ENCODE data around the gene OR6J1. TPM values are rescaled to one million over a fixed set of nuclear protein-coding genes. Genes with fewer than 3 reads are reported as not detected.

The OR6J1 gene
- total RNA-seq, 4 donors from 2014 or later: not detected

- no peak for DNase-seq (ENCODE audit: low spot score in 2 of 2)
- no peak overlapping the region for H3K4me3 ChIP-seq (ENCODE audit: low read depth, poor library complexity, severe bottlenecking)
- TF ChIP-seq, protein P1, sequence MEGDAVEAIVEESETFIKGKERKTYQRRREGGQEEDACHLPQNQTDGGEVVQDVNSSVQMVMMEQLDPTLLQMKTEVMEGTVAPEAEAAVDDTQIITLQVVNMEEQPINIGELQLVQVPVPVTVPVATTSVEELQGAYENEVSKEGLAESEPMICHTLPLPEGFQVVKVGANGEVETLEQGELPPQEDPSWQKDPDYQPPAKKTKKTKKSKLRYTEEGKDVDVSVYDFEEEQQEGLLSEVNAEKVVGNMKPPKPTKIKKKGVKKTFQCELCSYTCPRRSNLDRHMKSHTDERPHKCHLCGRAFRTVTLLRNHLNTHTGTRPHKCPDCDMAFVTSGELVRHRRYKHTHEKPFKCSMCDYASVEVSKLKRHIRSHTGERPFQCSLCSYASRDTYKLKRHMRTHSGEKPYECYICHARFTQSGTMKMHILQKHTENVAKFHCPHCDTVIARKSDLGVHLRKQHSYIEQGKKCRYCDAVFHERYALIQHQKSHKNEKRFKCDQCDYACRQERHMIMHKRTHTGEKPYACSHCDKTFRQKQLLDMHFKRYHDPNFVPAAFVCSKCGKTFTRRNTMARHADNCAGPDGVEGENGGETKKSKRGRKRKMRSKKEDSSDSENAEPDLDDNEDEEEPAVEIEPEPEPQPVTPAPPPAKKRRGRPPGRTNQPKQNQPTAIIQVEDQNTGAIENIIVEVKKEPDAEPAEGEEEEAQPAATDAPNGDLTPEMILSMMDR (IDR thresholded peaks at IDR 0.05): no peak
- TF ChIP-seq POLR2A (IDR thresholded peaks at IDR 0.05): no peak
- intact Hi-C loops (cut with DNase I; ENCODE audit: low total_unique reads): no loop called here
- 86 to 95% methylated on average over 2 of the region's 2 CpGs for WGBS, 2 donors
Observed at GRCh38 chr14:22601456-22601855, 42.7 kb downstream of the OR6J1 start.

GRCh38 chr14:22600027-22600426 lies 44.1 kb downstream of the OR6J1 start:
- TF ChIP-seq, protein P1 (IDR thresholded peaks at IDR 0.05): no peak
- TF ChIP-seq POLR2A (IDR thresholded peaks at IDR 0.05): no peak
- DNase-seq (ENCODE audit: low spot score in 2 of 2): no peak
- intact Hi-C loops (cut with DNase I; ENCODE audit: low total_unique reads): no loop called here
- H3K4me3 ChIP-seq (ENCODE audit: low read depth, poor library complexity, severe bottlenecking): no peak overlapping the region

GRCh38 chr14:22599349-22599748 lies 44.8 kb downstream of the OR6J1 start:
- intact Hi-C loops (cut with DNase I; ENCODE audit: low total_unique reads): no loop called here
- WGBS, 2 donors: 82 to 93% methylated on average over 3 of the region's 3 CpGs
- TF ChIP-seq, protein P1 (IDR thresholded peaks at IDR 0.05): no peak
- no peak for TF ChIP-seq POLR2A (IDR thresholded peaks at IDR 0.05)
- H3K4me3 ChIP-seq (ENCODE audit: low read depth, poor library complexity, severe bottlenecking): no peak overlapping the region
- DNase-seq (ENCODE audit: low spot score in 2 of 2): no peak

DNA sequence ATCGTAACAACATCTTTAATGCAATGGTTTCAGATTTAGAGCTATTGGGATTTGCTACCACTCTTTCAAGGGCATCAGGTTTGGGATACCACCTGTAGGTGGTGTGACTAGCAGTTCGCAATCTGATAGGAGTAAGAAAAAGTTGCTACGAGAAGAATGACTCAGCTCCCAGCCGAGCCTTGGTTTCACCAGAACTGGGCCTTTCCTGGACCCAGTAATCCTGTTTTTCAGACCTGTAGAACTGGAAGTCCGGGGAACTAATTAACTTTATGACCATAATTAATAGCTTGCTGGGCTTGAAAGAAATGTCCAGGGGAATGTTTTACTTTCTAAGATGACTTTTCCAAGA lies 45.3 kb downstream of the OR6J1 start:
- 1 to 2% methylated on average over 5 of the region's 5 CpGs for WGBS, 2 donors
- intact Hi-C loops (cut with DNase I; ENCODE audit: low total_unique reads): no loop called here
- DNase-seq (ENCODE audit: low spot score in 2 of 2): no peak
- TF ChIP-seq POLR2A (IDR thresholded peaks at IDR 0.05): no peak
- TF ChIP-seq, protein P1 (IDR thresholded peaks at IDR 0.05): no peak
- H3K4me3 ChIP-seq (ENCODE audit: low read depth, poor library complexity, severe bottlenecking): peak overlapping the region; percentile 71

DNA sequence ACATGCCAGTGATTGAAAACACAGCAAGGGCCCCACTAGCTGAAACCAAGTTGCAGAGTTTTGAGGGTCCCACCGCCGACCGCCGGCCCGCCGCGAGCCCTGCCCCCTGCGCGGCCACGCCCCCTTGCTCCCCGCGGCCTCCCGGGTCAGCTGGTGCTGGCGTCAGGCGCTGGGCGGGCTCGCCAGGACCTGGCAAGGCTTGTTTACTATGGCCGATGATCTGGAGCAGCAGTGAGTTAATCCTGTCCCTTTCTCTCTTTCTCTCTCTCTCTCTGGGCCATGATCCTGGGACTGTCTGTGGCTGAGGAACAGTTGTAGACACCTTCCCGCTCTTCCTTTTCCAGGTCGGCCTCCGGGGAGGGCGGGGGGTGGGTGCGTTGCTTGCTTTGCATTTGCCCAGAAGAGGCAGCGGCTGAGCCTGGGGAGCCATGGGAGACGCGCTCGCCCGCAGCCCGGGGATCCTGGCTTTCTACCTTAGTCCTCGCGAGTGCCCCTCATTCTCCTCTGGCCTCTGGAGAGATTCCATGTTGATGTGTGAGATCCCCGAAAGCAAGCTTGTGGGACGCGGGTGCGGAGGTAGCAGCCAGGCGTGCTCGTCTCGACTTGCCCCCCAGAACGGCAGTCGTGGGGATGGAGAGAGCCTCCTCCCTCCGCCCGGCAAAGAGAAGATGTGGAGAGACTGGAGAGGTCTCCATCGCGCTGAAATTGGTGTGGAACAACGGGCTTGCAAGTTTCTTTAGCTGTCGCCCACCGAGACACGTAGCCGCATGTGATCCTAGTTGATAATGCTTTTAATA lies 45.9 kb downstream of the OR6J1 start, which contains the start of gene ABHD4:
Gene ABHD4 (plus strand): TSS at position 202 of the 797 bp plus-strand sequence. CDS start 7 bp downstream, at position 209.
- intact Hi-C loops (cut with DNase I; ENCODE audit: low total_unique reads): no loop called here
- DNase-seq (ENCODE audit: low spot score in 2 of 2): peak; percentile 79 to 97
- H3K4me3 ChIP-seq (ENCODE audit: low read depth, poor library complexity, severe bottlenecking): peak within 1 kb of the TSS; percentile 71
- WGBS, 2 donors: 1% methylated on average over 38 to 47 of the region's 49 CpGs
- TF ChIP-seq, protein P1 (IDR thresholded peaks at IDR 0.05): peak in 1 of 3 donors; percentile 8
- no peak for TF ChIP-seq POLR2A (IDR thresholded peaks at IDR 0.05)

DNA sequence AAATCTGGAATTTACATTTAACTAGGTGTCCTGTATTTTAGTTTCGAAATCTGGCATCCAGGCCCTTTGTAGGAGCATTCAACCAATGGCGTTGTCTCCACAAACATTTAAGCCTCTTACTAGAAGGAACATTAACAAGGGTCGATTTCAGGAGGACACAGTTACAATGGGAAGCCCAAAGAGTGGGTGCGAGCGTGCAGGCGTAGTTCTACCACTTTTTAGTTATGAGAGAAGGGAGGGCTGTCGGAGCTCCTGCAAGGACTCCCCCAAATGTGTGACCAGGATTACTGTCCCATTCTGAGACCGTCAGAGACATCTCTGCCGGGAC lies 46.4 kb downstream of the OR6J1 start:
- TF ChIP-seq, protein P1 (IDR thresholded peaks at IDR 0.05): no peak
- TF ChIP-seq POLR2A (IDR thresholded peaks at IDR 0.05): no peak
- intact Hi-C loops (cut with DNase I; ENCODE audit: low total_unique reads): no loop called here
- WGBS, 2 donors: 7 to 9% methylated on average over 9 of the region's 9 CpGs
- DNase-seq (ENCODE audit: low spot score in 2 of 2): no peak
- peak overlapping the region; percentile 71 for H3K4me3 ChIP-seq (ENCODE audit: low read depth, poor library complexity, severe bottlenecking)

Measured in lower leg skin (tissue), 4 donors.